ENCODE data around the gene PEDS1.
"Not testable (repeated sequence)": the region's sequence is repeated elsewhere in the genome, so short reads cannot be mapped to it uniquely, and the experiment has no call there.

The PEDS1 gene

DNA sequence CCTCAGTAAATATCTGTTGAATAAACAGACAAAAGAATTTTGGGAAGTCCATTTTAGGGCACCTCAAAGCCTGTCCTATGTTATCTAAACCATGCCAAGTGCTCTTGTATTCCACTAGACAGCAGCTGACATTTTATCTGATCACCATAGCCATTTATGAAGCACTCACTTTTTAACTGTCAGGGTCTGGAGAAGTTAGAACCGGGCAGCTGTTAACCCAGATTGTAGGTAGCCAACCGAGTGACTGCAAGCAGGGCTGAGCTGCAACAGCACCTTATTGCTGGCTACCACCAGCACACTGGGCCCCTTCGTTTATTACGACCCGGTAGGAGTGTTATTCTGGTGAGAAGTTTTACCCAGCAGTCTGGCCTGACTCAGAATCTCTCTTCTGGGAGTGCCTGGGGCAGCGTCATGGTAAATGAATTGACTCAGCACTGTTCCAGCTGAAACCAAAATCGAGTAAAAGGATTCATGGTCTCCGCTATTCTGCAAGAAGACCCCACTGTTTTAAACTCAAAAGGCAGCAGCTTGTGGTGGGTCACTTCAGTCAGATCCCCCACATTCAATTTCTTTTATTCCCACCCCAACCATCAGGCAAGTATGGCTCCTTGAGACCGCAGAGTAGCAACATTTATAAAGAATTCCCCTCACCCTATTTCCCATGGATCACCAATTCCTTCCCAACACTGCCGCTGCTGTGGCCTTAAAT lies 42.2 kb downstream of the PEDS1 start:
- H3K4me3 ChIP-seq (ENCODE audit: low read depth, low read length), result peak overlapping the region; percentile 86
- TF ChIP-seq, protein P1, sequence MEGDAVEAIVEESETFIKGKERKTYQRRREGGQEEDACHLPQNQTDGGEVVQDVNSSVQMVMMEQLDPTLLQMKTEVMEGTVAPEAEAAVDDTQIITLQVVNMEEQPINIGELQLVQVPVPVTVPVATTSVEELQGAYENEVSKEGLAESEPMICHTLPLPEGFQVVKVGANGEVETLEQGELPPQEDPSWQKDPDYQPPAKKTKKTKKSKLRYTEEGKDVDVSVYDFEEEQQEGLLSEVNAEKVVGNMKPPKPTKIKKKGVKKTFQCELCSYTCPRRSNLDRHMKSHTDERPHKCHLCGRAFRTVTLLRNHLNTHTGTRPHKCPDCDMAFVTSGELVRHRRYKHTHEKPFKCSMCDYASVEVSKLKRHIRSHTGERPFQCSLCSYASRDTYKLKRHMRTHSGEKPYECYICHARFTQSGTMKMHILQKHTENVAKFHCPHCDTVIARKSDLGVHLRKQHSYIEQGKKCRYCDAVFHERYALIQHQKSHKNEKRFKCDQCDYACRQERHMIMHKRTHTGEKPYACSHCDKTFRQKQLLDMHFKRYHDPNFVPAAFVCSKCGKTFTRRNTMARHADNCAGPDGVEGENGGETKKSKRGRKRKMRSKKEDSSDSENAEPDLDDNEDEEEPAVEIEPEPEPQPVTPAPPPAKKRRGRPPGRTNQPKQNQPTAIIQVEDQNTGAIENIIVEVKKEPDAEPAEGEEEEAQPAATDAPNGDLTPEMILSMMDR (IDR thresholded peaks at IDR 0.05; ENCODE audit: low read depth, low read length, missing control alignments), result no peak
- no peak for DNase-seq (ENCODE audit: low read depth)

DNA sequence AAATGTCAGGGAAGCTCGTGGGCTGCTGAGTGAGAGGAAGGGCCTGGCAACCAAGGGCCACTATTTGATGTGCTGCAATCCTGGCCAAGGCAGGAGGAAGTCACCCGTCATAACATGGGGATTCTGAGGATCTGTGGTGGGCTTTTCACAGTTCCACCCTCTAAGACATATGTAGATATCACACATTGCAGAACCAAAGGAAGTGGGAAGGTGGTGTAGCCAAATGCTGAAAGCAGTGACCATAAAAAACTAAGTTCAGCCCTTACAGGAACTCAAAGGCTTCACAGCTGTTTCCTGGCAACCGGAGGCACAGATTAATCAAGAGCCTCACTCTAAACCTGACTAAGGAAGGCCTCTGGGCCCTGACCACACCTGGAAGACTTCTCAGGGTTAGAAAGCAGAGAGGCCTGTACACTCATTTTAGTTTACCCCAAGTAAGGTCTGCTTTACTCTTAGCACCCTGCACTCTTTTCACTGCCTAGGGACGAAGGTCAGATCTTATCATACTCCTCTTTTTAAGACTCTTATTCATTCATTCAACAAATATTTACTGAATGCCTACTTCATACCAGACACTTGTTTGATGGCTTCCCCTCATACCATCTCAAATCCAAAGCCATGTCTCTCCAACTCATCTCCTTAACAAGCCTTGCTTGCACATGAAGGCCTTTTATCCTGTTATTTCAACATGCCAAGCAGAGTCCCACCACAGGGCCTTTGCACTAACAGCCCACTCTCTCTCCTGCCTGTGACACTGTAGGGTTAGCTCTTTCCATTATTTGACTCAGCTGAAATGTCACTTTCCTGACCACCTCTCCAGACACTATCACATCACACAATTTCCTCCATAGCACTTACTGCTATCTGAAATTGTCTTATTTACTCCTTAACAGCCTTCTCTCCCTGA lies 43.1 kb downstream of the PEDS1 start:
- H3K4me3 ChIP-seq (ENCODE audit: low read depth, low read length), result peak overlapping the region; percentile 86; the same call in 1 of the 2 replicates
- DNase-seq (ENCODE audit: low read depth), result no peak
- TF ChIP-seq, protein P1 (IDR thresholded peaks at IDR 0.05; ENCODE audit: low read depth, low read length, missing control alignments), result no peak

DNA sequence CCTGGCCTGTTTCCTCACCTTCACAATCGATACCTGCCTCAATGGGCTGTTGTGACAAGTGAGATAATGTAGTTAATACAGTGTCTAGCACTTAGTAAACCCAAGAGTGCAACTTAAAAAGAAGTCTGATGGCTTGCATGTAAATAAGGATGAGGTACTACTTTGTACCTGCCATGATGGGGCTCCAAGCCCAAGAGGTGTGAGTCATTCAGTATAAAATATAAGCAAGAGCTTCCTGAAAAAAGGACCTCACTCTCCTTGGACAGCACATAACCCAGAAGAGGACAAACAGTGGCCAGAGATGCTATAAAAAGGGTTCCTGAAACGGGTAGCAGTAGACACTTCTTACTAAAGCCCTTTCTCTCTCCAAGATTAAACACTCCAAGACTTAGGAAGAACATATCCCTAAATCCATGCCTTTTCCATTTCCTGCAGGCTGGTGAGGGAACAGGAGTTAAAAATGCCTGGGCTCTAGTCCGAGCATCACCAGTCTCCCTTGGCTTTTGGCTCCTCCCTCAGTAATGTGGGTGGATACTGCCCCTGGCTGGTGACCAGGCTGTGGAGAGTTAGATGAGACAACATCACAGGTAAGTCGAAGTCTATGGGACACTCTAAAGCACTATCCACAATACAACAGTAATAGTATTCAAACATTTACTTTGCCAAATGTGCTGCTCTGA lies 44.8 kb downstream of the PEDS1 start:
- TF ChIP-seq, protein P1 (IDR thresholded peaks at IDR 0.05; ENCODE audit: low read depth, low read length, missing control alignments), result no peak
- H3K4me3 ChIP-seq (ENCODE audit: low read depth, low read length), result no peak overlapping the region
- DNase-seq (ENCODE audit: low read depth), result no peak

DNA sequence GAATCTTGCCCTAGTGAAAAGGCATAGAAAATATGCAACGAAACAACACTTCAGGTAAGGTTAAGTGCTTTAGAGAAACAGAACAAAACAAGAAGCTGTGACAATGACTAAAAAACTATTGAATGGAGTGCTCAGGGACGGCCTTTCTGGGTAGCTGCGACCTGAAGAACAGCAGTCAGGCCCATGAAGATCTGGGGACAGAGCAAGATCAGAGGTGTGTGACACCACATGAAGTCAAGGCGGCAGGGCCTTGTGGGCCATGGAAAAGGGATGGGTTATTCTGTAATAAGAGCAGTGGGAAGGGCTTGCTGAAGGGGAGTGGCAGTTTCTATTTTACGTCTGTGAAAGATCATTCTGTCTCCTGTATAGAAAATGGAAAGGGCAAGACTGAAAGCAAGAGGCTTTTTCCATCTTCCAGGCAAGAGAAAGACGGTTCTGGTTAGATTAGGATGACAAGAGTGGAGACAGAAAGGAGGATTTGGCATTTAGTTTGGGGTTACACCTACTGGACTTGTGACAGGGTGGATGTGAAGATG lies 45.7 kb downstream of the PEDS1 start:
- no peak overlapping the region for H3K4me3 ChIP-seq (ENCODE audit: low read depth, low read length)
- TF ChIP-seq, protein P1 (IDR thresholded peaks at IDR 0.05; ENCODE audit: low read depth, low read length, missing control alignments), result no peak
- DNase-seq (ENCODE audit: low read depth), result no peak

DNA sequence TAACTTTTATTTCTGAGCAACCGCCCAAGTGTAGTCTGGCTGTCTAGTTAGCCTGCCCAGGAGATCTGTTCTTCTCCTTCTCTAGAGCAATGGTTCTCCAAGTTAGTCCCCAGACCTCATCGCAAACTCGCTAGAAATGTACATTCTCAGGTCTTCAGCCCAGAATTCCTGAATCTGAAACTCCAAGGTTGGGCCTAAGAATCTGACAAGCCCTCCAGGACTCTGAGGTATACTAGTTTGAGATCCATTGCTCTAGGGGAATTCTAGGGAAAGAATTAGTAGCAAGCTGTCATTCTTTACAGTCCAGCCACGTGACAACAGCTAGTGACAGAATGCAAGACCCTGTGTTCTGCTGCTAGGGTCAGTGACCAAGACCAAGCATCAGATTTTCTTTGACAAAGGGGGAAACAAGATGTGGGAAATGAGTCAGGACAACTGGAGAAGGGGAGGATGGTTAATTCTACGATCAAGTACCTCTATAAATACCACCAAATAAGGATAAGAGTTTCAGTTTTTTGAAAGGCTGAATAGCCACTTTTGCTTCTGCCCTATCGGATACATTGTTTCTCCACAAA lies 46.4 kb downstream of the PEDS1 start:
- no peak overlapping the region for H3K4me3 ChIP-seq (ENCODE audit: low read depth, low read length)
- DNase-seq (ENCODE audit: low read depth), result no peak
- TF ChIP-seq, protein P1 (IDR thresholded peaks at IDR 0.05; ENCODE audit: low read depth, low read length, missing control alignments), result no peak

DNA sequence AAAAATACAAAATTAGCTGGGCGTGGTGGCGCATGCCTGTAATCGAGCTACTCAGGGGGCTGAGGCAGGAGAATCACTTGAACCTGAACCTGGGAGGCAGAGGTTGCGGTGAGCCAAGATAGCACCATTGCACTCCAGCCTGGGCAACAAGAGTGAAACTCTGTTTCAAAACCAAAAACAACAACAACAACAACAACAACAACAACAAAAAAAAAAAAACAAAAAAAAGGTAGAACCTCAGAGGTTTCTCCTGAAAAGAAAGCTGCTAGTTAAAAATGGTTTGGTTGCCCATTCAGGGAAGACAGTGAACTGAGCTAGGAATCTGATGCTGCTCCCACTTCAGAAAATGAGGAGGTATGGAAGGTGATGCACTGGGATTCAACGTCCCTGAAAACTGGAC lies 46.9 kb downstream of the PEDS1 start:
- not testable (repeated sequence) for DNase-seq (ENCODE audit: low read depth); H3K4me3 ChIP-seq (ENCODE audit: low read depth, low read length)

Data from GM12864 (cell line).